Gastrocnemius medialis (tissue), 4 donors: ENCODE measurements around the gene ITIH6.

Experiments
- POLR2A ChIP-seq, 2 donors: fragments of 450-650 bp; IDR thresholded peaks; one replicate each; pipeline ENCODE4 v1.6.1; 2017; ENCODE audit warnings: antibody characterized with exemption in 2 of 2, mild to moderate bottlenecking in 2 of 2, moderate library complexity in 2 of 2
- TF ChIP-seq, protein P1 (sequence below), 5 experiments: fragments of 450-650 bp in 3 of 5; fragments of 200-600 bp in 2 of 5; sonication (generic) in 2 of 5; IDR thresholded peaks in 4 of 5; conservative IDR thresholded peaks in 1 of 5; 1 replicate in 4 of 5; 2 replicates in 1 of 5; pipeline ENCODE4 v1.5.1; 2016 to 2019; ENCODE audit warnings: antibody characterized with exemption in 5 of 5, mild to moderate bottlenecking in 3 of 5, moderate library complexity in 3 of 5

DNA sequence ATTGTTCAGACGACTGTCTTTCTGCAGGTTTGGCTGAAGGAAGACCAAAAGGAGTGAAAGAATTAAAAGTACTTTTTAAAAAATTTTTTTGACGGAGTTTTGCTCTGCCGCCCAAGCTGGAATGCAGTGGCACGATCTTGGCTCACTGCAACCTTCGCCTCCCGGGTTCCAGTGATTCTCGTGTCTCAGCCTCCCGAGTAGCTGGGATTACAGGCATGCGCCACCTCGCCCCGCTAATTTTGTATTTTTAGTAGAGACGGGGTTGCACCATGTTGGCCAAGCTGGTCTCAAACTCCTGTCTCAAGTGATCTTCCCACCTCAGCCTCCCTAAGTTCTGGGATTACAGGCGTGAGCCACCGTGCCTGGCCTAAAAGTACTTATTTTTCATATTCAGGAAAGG is 86.3 kb downstream of the ITIH6 start:
- TF ChIP-seq, protein P1, sequence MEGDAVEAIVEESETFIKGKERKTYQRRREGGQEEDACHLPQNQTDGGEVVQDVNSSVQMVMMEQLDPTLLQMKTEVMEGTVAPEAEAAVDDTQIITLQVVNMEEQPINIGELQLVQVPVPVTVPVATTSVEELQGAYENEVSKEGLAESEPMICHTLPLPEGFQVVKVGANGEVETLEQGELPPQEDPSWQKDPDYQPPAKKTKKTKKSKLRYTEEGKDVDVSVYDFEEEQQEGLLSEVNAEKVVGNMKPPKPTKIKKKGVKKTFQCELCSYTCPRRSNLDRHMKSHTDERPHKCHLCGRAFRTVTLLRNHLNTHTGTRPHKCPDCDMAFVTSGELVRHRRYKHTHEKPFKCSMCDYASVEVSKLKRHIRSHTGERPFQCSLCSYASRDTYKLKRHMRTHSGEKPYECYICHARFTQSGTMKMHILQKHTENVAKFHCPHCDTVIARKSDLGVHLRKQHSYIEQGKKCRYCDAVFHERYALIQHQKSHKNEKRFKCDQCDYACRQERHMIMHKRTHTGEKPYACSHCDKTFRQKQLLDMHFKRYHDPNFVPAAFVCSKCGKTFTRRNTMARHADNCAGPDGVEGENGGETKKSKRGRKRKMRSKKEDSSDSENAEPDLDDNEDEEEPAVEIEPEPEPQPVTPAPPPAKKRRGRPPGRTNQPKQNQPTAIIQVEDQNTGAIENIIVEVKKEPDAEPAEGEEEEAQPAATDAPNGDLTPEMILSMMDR (IDR thresholded peaks at IDR 0.05 in 4 of 5, conservative IDR thresholded peaks at IDR 0.05 in 1 of 5): no peak
- no peak for TF ChIP-seq POLR2A (IDR thresholded peaks at IDR 0.05)
